Measurements from ENCODE around the gene DCAF6. TPM values are rescaled to one million over a fixed set of nuclear protein-coding genes. Genes with fewer than 3 reads are reported as not detected.

Gene DCAF6
- total RNA-seq, 4 donors from 2014 or later, result 38.2 to 90.3 (median 54.8) TPM

GRCh38 chr1:167981933-167982332 is 45.5 kb downstream of the DCAF6 start:
- Histone ChIP-seq H3K27ac (no peak overlapping the region), H3K27me3 (no peaks in the 10 kb centered on the region), H3K4me1 (no peaks in the 10 kb centered on the region), H3K4me3 (no peak overlapping the region), H3K36me3 (peaks cover 20% of the 10 kb centered on the region), H3K9me3 (no peaks in the 10 kb centered on the region)
- no peak for DNase-seq (ENCODE audit: low spot score in 2 of 2)
- no peak for TF ChIP-seq POLR2AphosphoS5 (IDR thresholded peaks at IDR 0.05)
- TF ChIP-seq POLR2A (IDR thresholded peaks at IDR 0.05), result no peak
- WGBS, result 97% methylated on average over 9 of the region's 9 CpGs

GRCh38 chr1:167983797-167984420 is 47.4 kb downstream of the DCAF6 start:
- Histone ChIP-seq H3K4me3 (no peak overlapping the region), H3K4me1 (no peaks in the 10 kb centered on the region), H3K9me3 (no peaks in the 10 kb centered on the region), H3K27ac (no peak overlapping the region), H3K36me3 (peaks cover 10% of the 10 kb centered on the region), H3K27me3 (no peaks in the 10 kb centered on the region)
- no peak for TF ChIP-seq POLR2A (IDR thresholded peaks at IDR 0.05)
- no peak for TF ChIP-seq EP300 (IDR thresholded peaks at IDR 0.05)
- no peak for TF ChIP-seq CTCF (IDR thresholded peaks at IDR 0.05)
- no peak for TF ChIP-seq POLR2AphosphoS5 (IDR thresholded peaks at IDR 0.05)
- no peak for DNase-seq (ENCODE audit: low spot score in 2 of 2)
- 98% methylated on average over 2 of the region's 2 CpGs for WGBS

- Histone ChIP-seq H3K27me3 (no peaks in the 10 kb centered on the region), H3K27ac (no peak overlapping the region), H3K9me3 (no peaks in the 10 kb centered on the region), H3K4me3 (no peak overlapping the region), H3K36me3 (peaks cover 4% of the 10 kb centered on the region), H3K4me1 (no peaks in the 10 kb centered on the region)
- no peak for TF ChIP-seq CTCF (IDR thresholded peaks at IDR 0.05)
- TF ChIP-seq EP300 (IDR thresholded peaks at IDR 0.05), result no peak
- TF ChIP-seq POLR2A (IDR thresholded peaks at IDR 0.05), result no peak
- no peak for TF ChIP-seq POLR2AphosphoS5 (IDR thresholded peaks at IDR 0.05)
- DNase-seq (ENCODE audit: low spot score in 2 of 2), result no peak
- 73% methylated on average over 8 of the region's 8 CpGs for WGBS
These were observed 48.5 kb downstream of the DCAF6 start for GRCh38 chr1:167984886-167985489.

GRCh38 chr1:167987174-167987573 is 50.7 kb downstream of the DCAF6 start:
- Histone ChIP-seq H3K9me3 (no peaks in the 10 kb centered on the region), H3K4me3 (no peak overlapping the region), H3K27ac (no peak overlapping the region), H3K27me3 (no peaks in the 10 kb centered on the region), H3K36me3 (peaks cover 11% of the 10 kb centered on the region), H3K4me1 (no peaks in the 10 kb centered on the region)
- no peak for DNase-seq (ENCODE audit: low spot score in 2 of 2)
- WGBS, result 84% methylated on average over 3 of the region's 3 CpGs
- no peak for TF ChIP-seq POLR2AphosphoS5 (IDR thresholded peaks at IDR 0.05)
- no peak for TF ChIP-seq POLR2A (IDR thresholded peaks at IDR 0.05)
- TF ChIP-seq EP300 (IDR thresholded peaks at IDR 0.05), result no peak
- no peak for TF ChIP-seq CTCF (IDR thresholded peaks at IDR 0.05)

- no peak overlapping the region for H3K27ac ChIP-seq
- no peak for DNase-seq (ENCODE audit: low spot score in 2 of 2)
- no peaks in the 10 kb centered on the region for H3K9me3 ChIP-seq
- 54% methylated on average over 2 of the region's 2 CpGs for WGBS
- TF ChIP-seq POLR2AphosphoS5 (IDR thresholded peaks at IDR 0.05) (no peak), EP300 (IDR thresholded peaks at IDR 0.05) (no peak), CTCF (IDR thresholded peaks at IDR 0.05) (no peak), POLR2A (IDR thresholded peaks at IDR 0.05) (no peak)
- H3K4me3 ChIP-seq, result no peak overlapping the region
- H3K36me3 ChIP-seq, result peaks cover 32% of the 10 kb centered on the region
- H3K27me3 ChIP-seq, result no peaks in the 10 kb centered on the region
- H3K4me1 ChIP-seq, result no peaks in the 10 kb centered on the region
These were observed 55.1 kb downstream of the DCAF6 start for GRCh38 chr1:167991546-167991945.
